Hepatocyte (in vitro differentiated cells): ENCODE measurements around the gene ALCAM. TPM values are rescaled to one million over a fixed set of nuclear protein-coding genes. Genes with fewer than 3 reads are reported as not detected.
A peak's percentile ranks its signal among the peaks of the same experiment; 100 is the strongest.
"Not testable (repeated sequence)": the region's sequence is repeated elsewhere in the genome, so short reads cannot be mapped to it uniquely, and the experiment has no call there.

ENCODE experiments used
- DNase-seq: peaks from one replicate; pipeline ENCODE4 v3.0.0-alpha.2; 2016; ENCODE audit warnings: low spot score
- H2AFZ ChIP-seq: fragments of 200-600 bp; sonication (generic); 2 replicates; pipeline ENCODE4 v1.6.0; 2016; ENCODE audit warnings: antibody characterized with exemption, mild to moderate bottlenecking
- H3K27ac ChIP-seq: fragments of 200-600 bp; sonication (generic); 2 replicates; pipeline ENCODE4 v1.5.1; 2016; ENCODE audit warnings: mild to moderate bottlenecking
- H3K27me3 ChIP-seq: fragments of 200-600 bp; sonication (generic); 2 replicates; pipeline ENCODE4 v1.6.1; 2016
- H3K36me3 ChIP-seq: fragments of 200-600 bp; sonication (generic); replicated peaks from 2 replicates; pipeline ENCODE4 v1.5.1; 2016; ENCODE audit warnings: low read depth; ENCODE audit not compliant: insufficient read depth
- H3K4me1 ChIP-seq: fragments of 200-600 bp; sonication (generic); 2 replicates; pipeline ENCODE4 v1.5.1; 2016; ENCODE audit warnings: mild to moderate bottlenecking, moderate library complexity; ENCODE audit not compliant: insufficient read depth
- H3K4me2 ChIP-seq: fragments of 200-600 bp; sonication (generic); 2 replicates; pipeline ENCODE4 v1.6.0; 2016
- H3K4me3 ChIP-seq: fragments of 200-600 bp; sonication (generic); 2 replicates; pipeline ENCODE4 v1.5.1; 2016; ENCODE audit warnings: mild to moderate bottlenecking
- H3K79me2 ChIP-seq: fragments of 200-600 bp; sonication (generic); 2 replicates; pipeline ENCODE4 v1.6.0; 2017; ENCODE audit warnings: mild to moderate bottlenecking
- H3K9me2 ChIP-seq: fragments of 200-600 bp; sonication (generic); replicated peaks from 2 replicates; pipeline ENCODE4 v1.6.0; 2017; ENCODE audit warnings: mild to moderate bottlenecking; ENCODE audit not compliant: insufficient read depth
- H3K9me3 ChIP-seq: fragments of 200-600 bp; sonication (generic); 2 replicates; pipeline ENCODE4 v1.5.1; 2016; ENCODE audit warnings: low read depth, mild to moderate bottlenecking
- H4K20me1 ChIP-seq: fragments of 200-600 bp; sonication (generic); 2 replicates; pipeline ENCODE4 v1.6.0; 2016; ENCODE audit warnings: mild to moderate bottlenecking; ENCODE audit not compliant: insufficient read depth, poor library complexity, severe bottlenecking
- CTCF ChIP-seq: fragments of 200-600 bp; sonication (generic); IDR thresholded peaks from 2 replicates; pipeline ENCODE4 v1.5.1; 2016; ENCODE audit warnings: antibody characterized with exemption, mild to moderate bottlenecking; ENCODE audit not compliant: poor library complexity
- EZH2 ChIP-seq: fragments of 200-600 bp; sonication (generic); IDR thresholded peaks from 2 replicates; pipeline ENCODE4 v1.6.1; 2016; ENCODE audit warnings: antibody characterized with exemption, mild to moderate bottlenecking, borderline replicate concordance
- EZH2phosphoT487 ChIP-seq: fragments of 200-600 bp; sonication (generic); IDR thresholded peaks from one replicate; pipeline ENCODE4 v1.6.1; 2018; ENCODE audit warnings: antibody characterized with exemption, mild to moderate bottlenecking, low read depth, moderate library complexity; ENCODE audit not compliant: unreplicated experiment, severe bottlenecking
- WGBS: methylation state at CpG from one replicate; pipeline ENCODE4 v1.1.6; 2016; ENCODE audit warnings: low lambda C conversion rate; ENCODE audit errors: missing lambda C conversion rate; 5-methylcytosine and 5-hydroxymethylcytosine counted together
- polyA plus RNA-seq: library from polyadenylated mRNA; unstranded; fragments of >200 nt; fragmentation: Nextera tagmentation; extraction: Ambion mirVana; gene quantifications from 2 replicates; pipeline ENCODE4 v1.2.1, GENCODE V29; 2016
- total RNA-seq: library from RNA; depleted of rRNA; stranded (reverse); fragments of >200 nt; gene quantifications from 2 replicates; pipeline ENCODE4 v1.2.3, GENCODE V29; 2014

The ALCAM gene
- total and polyA plus RNA-seq, 2 experiments from 2014 or later = 58.0 to 134 TPM

GRCh38 chr3:105385819-105386508 is 19.3 kb downstream of the ALCAM start:
- H3K36me3 ChIP-seq = no peaks in the 10 kb centered on the region
- DNase-seq = no peak
- H3K4me3 ChIP-seq = no peak overlapping the region
- H3K27ac ChIP-seq = no peak overlapping the region
- no peaks in the 10 kb centered on the region for H4K20me1 ChIP-seq
- H3K4me2 ChIP-seq = no peak overlapping the region
- no peak overlapping the region for H2AFZ ChIP-seq
- no peaks in the 10 kb centered on the region for H3K9me3 ChIP-seq
- H3K79me2 ChIP-seq = peaks cover 64% of the 10 kb centered on the region
- H3K4me1 ChIP-seq = no peaks in the 10 kb centered on the region
- H3K9me2 ChIP-seq = no peaks in the 10 kb centered on the region
- H3K27me3 ChIP-seq = no peaks in the 10 kb centered on the region
- TF ChIP-seq EZH2 (no peak), CTCF (no peak), EZH2phosphoT487 (no peak)

- peak overlapping the region; percentile 41 for H3K4me2 ChIP-seq
- peaks cover 68% of the 10 kb centered on the region for H3K79me2 ChIP-seq
- no peaks in the 10 kb centered on the region for H3K27me3 ChIP-seq
- no peak for DNase-seq
- no peaks in the 10 kb centered on the region for H3K9me2 ChIP-seq
- WGBS = 63% methylated on average over 5 of the region's 5 CpGs
- H3K36me3 ChIP-seq = no peaks in the 10 kb centered on the region
- no peaks in the 10 kb centered on the region for H4K20me1 ChIP-seq
- H3K4me1 ChIP-seq = no peaks in the 10 kb centered on the region
- TF ChIP-seq EZH2phosphoT487 = no peak
- no peak for TF ChIP-seq EZH2
- no peak for TF ChIP-seq CTCF
- no peak overlapping the region for H2AFZ ChIP-seq
- no peak overlapping the region for H3K4me3 ChIP-seq
- H3K9me3 ChIP-seq = no peaks in the 10 kb centered on the region
- no peak overlapping the region for H3K27ac ChIP-seq
These were observed 20.5 kb downstream of the ALCAM start for GRCh38 chr3:105387122-105387751.

- Histone ChIP-seq H4K20me1 (no peaks in the 10 kb centered on the region), H3K9me2 (no peaks in the 10 kb centered on the region), H3K27ac (no peak overlapping the region), H3K27me3 (no peaks in the 10 kb centered on the region), H3K4me3 (no peak overlapping the region), H3K4me1 (no peaks in the 10 kb centered on the region), H2AFZ (no peak overlapping the region), H3K9me3 (no peaks in the 10 kb centered on the region), H3K4me2 (no peak overlapping the region), H3K36me3 (no peaks in the 10 kb centered on the region), H3K79me2 (peaks cover 73% of the 10 kb centered on the region)
- no peak for DNase-seq
- TF ChIP-seq EZH2 (no peak), EZH2phosphoT487 (no peak), CTCF (no peak)
- 83% methylated on average over 1 of the region's 1 CpG for WGBS
These were observed 21.5 kb downstream of the ALCAM start for GRCh38 chr3:105388176-105388575.

- H3K4me2 ChIP-seq, H4K20me1 ChIP-seq, H3K36me3 ChIP-seq, H3K27ac ChIP-seq, H2AFZ ChIP-seq, H3K9me2 ChIP-seq, H3K4me3 ChIP-seq, DNase-seq, H3K4me1 ChIP-seq, H3K9me3 ChIP-seq, H3K27me3 ChIP-seq: not testable (repeated sequence)
- 90% methylated on average over 1 of the region's 1 CpG for WGBS
- peaks cover 70% of the 10 kb centered on the region for H3K79me2 ChIP-seq
These were observed 23.1 kb downstream of the ALCAM start for GRCh38 chr3:105389759-105390158.

- H3K9me3 ChIP-seq, H4K20me1 ChIP-seq, H3K4me2 ChIP-seq, DNase-seq, H2AFZ ChIP-seq, H3K4me1 ChIP-seq, H3K4me3 ChIP-seq, H3K36me3 ChIP-seq, H3K27ac ChIP-seq, H3K27me3 ChIP-seq, H3K9me2 ChIP-seq: not testable (repeated sequence)
- H3K79me2 ChIP-seq = peaks cover 80% of the 10 kb centered on the region
These were observed 25.9 kb downstream of the ALCAM start for GRCh38 chr3:105392598-105392997.
